ENCODE data around the gene PBXIP1.
A peak's percentile ranks its signal among the peaks of the same experiment; 100 is the strongest.

The PBXIP1 gene, protein sequence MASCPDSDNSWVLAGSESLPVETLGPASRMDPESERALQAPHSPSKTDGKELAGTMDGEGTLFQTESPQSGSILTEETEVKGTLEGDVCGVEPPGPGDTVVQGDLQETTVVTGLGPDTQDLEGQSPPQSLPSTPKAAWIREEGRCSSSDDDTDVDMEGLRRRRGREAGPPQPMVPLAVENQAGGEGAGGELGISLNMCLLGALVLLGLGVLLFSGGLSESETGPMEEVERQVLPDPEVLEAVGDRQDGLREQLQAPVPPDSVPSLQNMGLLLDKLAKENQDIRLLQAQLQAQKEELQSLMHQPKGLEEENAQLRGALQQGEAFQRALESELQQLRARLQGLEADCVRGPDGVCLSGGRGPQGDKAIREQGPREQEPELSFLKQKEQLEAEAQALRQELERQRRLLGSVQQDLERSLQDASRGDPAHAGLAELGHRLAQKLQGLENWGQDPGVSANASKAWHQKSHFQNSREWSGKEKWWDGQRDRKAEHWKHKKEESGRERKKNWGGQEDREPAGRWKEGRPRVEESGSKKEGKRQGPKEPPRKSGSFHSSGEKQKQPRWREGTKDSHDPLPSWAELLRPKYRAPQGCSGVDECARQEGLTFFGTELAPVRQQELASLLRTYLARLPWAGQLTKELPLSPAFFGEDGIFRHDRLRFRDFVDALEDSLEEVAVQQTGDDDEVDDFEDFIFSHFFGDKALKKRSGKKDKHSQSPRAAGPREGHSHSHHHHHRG

DNA sequence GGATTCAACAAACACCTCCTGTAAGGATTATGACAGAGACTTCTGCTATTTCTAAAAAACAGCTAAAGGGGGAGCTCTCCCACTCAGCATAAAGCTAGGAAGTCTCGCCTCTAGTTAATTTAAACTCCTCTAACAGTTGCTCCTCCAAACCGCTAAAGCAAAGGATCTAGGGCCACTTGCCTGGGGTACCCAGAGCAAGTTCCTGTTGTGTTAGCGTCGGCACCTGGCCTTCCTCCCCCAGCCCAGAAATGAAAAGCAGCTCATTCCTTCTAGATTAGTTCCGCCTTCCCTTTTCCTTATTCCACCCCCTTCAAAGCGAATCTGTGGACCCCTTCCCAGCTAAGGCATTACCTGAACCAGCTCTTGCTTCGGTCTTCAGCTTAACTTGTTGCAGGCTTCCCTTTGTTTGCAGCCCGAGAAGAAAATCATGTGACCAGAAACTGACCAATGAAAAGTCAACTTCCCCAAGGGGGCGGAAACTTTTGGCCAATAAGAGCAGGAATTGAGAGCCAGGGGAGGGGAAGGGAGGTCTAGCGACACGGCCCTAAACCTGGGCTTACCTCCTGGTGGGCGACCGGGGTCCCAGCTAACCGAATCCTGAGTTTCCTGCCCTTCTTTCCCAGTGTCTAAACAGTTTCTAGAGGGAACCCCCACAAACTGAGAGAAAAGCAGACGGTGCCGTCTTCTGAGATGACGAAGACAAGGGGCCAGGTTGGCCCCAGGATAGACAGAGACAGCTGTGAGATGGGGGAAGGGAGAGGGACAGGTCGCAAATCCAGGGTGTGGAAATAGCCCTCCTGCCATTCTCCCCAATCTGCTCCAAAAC is at the start of gene PBXIP1:
TSS of gene PBXIP1 (minus strand) at position 382 of the 826 bp plus-strand sequence. CDS start 2,378 bp downstream, outside the sequence.
- peak; percentile 99 for DNase-seq

DNA sequence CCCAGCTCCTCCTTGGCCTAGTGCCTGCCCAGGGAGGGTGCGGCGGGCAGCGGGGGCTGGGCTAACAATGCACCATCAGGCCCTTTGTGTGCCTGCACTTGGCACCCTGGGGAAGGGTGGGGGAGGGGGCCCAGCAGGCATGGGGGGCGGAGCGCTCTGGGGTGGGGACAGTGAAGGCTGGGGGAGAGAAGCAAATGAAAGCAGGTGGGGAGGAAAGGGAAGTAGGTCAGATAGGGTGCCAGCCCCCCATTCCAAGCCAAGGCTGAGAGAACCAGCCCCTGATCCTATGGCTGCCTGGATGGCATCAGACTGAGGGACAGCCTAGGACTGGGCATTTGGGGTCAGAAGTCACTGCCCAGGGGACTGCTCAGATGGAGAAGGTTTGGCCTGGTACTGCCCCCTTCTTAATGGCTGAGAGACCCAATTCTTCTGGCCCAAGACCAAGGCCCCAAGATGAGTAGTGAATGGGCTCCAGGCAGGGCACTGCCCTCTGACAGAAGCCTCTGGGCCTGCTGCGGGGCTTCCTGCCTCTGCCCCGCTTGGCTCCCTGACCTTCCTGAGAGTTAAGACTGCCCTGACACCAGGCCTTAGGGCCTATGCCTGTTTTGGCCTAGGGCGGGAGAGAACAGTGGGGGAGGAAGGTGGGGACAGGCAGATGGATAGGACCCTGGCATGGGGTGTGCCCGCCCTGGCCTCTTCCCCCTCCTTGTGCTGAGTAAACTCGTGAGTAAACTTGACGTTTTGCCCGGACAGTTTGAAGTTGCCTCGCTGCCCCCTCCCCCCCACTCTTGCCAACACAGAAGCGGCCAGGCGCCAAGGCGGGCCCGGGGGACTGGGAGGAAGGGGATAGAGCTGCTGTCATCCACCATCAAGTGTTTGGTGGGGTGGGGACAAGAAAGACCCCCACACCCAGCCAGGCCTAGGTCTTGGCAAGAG is 49.4 kb upstream of the PBXIP1 start:
- no peak for DNase-seq

DNA sequence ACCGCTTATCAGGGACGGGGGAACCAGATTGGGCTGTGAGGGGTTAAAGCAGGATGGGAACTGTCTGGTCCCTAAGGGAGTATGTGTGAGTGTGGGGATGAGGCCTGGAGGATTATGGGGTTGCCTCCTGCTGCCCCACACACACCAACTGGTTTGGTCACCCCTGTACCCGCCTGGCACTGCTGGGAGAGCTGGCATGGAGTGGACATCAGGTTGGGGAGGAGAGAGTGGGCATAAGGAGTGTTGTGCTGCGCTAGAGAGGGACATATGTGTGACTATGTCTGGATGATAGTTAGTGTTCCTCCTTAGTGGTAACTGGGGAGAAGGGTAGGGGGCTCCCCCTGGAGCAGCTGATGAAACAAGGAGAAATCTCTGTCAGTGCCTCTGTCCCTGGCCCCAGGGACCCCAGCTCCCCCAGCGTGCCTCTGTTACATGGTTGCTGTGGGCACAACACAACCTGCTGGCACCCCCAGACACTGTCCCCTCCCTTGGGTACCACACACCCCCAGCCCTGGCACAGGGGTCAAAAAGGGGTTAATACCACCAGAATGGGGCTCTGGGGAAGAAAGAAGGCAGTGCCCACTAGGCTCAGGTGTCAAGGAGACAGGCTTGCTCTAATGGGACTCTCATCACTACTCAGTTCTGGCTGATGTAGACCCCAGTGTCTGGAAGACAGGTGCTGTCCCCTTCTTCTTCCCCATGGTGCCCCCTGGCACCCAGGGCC is 48.6 kb upstream of the PBXIP1 start:
- DNase-seq = no peak

DNA sequence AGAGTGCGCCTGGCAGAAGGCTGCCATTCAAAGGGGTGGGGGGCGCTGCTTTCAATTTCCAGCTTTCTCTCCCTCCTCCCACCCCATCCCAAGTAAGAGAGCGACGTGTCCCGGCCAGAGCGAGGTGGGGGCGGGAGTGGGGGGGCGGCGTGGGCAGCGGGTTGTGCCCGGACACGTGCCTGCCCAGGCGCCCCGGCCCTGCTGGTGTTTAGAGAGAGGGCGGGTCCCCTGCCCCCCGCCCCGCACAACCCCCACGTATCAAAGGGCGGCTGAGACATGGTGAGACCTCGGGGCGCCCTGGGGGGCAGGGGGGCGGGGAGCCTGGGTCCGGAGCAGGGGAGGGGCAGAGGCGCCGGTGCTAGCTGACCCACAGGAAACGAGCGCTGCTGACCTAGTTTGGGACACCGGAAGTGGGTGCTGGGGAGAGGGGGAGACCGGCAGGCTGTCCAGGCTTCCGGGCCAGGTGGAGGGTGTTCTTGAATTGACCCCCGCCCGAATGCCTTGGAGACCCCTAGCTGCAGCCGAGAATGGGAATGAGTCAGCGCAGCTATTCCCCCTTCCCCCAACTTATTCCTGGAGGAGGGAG is 48.0 kb upstream of the PBXIP1 start:
- peak; percentile 69 for DNase-seq

DNA sequence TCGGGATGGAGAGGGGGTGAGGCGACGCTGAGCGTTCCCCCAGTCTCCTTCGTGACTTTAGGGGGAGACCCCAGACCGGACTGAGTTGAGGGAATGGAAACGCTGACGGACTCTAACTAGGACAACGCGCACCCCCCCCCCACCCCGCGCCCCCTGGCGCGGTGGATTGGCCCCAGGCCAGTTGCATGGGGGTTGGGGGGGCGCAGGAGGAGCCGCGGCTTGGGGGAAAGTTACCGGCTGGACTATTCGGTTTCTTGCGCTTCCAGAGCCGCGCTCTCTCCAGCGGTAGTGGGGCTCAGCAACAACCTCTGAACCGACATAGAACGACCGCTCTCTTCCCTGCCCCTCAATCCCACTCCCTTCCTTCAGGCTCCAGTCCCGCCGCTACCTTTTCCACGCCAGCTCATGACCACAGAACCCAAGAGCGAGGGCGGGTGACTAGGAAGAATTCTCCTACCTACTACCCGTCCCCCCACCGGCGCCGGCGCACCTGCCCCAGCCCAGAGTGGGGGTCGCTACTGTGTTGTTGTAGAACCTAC is 47.4 kb upstream of the PBXIP1 start:
- peak; percentile 73 for DNase-seq

DNA sequence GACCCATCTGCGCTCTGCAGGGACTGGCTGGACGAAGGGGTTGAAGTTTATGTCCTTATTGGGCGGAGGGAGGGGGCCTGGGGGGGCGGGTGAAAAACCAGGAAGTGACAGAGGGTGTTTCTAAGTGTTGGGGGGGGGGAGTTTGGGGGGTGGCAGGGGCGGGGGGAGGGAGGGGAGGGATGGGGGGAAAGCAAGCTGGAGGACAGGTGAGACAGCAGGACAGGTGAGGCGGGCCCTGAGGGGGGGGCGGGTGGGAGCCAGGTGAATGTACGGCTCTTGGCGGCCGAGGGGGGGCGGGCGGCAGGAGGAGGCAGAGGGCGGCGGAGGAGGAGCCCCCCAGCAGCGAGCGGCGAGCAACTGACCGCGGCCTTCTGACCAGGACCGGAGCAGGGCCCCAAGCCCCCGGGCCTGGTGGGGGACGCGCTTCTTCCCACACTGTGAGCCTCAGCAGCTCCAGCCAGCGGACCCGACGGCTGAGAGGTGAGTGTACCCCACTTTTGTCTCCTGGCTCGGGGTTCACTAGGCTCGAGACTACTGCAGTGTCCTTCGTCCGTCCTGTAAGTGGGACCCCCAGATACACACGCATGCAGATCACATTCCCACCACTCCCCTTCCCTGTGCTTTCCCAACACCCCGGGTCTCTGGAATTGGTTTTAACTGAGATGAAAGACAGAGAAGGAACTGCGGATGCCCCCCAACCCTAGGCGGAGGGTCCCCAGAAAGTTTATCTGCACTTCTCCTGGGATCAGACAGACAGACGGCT is 46.7 kb upstream of the PBXIP1 start, which contains the start of gene ZBTB7B:
TSS of gene ZBTB7B (plus strand) at position 339 of the 763 bp plus-strand sequence. CDS start 11,859 bp downstream, outside the sequence.
- peak; percentile 74 for DNase-seq

DNA sequence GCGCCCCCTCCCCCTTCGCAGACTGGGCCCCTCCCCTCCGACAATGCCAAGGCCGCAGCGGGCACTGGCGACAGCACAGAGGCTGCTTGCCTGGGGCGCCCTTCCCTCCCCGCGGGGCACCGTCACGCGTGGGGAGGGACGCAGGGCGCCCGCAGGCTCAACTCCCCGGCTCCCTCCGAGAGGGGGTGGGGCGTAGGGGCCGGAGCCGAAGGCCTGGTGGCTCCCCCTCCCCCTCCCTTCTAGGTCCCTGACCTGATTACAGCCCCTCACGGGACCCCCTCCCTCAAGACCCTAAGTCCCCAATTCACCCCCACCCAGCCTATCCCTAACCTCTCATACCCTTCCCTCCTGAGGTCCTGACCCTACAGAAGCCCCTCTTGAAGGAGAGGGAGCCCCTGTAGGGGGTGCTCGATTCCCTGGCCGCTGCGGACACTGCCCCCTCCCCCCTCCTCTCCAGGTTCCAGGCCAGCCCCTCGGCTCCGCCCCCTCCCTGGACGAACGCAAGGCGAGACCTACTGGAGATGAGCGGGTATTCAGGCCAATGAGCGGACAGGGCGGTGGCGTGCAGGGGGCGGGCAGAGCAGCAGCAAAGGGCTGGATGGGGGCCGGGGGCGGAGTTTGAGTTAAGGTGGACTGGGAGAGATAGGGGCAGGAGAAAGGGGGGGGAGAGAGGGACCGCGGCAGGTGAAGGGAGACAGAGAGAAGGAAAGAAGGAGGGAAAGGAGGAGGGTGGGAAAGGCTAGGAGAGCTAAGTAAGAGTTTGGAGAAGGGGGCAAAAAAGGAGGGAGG is 46.0 kb upstream of the PBXIP1 start:
- peak; percentile 99 for DNase-seq

DNA sequence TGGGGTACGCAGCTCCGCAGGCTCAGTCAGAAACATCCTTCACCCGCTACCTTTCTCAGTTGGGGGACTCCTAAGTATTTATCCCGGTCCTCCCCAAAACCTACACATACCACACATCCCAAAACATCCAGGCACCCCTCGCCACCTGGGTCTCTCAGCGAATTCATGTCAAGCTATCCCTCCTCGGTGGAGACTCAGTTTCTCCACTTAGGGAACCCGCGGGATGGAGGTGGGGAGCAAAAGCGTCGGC is 45.5 kb upstream of the PBXIP1 start:
- no peak for DNase-seq

DNA sequence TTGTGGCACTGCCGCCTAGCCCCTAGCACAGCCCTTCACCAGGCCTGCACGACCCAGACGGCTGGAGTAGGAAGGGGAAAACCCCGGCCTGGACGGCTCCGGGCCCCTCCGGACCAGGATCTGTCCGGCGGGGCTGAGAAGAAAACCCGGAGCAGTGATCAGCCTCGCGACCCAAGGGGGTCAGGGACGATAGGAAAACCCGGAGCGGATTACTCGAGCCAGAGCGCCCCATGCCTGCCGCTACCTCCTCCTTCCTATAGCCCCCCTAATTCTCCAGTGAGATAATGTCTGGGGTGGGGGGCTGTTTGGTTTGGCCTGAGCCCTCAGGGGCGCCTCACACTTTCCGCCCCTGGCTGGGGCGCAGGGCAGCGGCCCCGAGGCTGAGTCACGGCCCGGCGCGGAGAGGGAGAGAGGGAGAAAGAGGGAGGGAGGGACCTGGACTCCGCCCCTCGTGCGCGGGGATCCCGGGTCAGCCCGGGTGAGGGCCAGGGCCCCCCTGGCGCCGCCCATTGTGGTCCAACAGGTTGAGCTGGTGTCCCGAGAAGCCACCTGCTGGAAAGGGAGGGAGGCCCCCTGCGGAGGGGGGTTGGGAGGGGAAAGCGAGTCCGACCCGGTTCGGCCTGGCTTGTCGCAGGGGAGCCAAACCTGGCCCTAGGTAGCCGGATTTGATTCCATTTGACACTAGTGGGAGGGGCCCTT is 45.0 kb upstream of the PBXIP1 start:
- DNase-seq = peak; percentile 98

DNA sequence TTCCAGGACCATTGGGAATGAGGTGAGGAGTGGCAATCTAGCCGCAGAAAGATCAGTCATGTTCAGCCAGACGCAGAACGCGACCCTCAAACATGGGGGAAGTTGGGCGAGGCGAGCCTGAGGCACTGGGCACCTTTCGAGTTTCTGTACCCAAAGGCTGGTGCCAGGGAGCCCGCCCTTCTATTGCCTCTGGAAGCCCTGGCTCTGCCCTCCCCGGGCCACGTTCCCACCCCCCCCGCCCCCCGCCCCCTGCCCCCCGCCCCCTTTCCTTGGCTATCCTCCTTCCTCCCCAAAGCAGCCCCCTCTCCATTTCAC is 44.5 kb upstream of the PBXIP1 start:
- peak; percentile 78 for DNase-seq

DNA sequence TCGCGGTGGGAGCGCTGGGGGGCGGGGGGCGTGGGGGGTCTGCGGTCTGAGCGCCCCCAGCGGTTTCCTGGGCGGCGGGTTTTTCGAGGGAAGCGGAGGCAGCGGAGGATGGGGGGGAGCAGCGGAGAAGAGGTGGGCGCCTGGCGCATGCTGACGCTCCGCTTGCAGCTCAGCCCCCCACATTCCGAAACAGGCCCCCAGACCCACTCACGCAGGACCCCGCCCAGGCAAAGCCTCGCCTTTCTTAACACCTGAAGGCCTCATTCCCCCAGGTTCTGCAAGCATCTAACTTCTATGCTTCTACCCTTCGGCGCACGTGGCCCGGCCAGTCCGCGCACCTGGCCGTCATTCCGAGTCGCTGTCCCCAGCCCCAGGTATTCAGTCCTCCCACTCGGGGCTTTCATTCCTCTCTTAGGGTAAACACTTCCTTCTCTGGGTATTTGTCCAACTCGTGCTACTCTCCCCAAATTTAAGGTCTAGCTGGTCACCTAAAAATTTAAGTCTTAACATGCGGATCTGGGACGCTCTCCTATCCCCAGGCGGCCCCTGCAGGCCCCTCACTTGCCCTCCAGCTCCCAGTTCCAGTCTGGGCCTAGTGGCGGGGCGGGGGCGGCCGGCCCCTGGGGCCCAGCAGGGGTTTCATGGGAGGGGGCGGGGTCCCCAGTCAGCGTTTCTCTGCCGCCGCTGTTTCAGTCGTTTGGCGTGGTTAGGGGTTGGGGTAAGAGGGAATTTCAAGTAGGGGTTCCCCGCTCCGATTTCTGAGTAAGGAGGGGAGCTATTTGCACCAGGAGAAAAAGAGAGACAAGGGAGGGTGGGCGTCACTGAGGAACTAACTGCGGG is 43.9 kb upstream of the PBXIP1 start:
- peak; percentile 77 for DNase-seq

DNA sequence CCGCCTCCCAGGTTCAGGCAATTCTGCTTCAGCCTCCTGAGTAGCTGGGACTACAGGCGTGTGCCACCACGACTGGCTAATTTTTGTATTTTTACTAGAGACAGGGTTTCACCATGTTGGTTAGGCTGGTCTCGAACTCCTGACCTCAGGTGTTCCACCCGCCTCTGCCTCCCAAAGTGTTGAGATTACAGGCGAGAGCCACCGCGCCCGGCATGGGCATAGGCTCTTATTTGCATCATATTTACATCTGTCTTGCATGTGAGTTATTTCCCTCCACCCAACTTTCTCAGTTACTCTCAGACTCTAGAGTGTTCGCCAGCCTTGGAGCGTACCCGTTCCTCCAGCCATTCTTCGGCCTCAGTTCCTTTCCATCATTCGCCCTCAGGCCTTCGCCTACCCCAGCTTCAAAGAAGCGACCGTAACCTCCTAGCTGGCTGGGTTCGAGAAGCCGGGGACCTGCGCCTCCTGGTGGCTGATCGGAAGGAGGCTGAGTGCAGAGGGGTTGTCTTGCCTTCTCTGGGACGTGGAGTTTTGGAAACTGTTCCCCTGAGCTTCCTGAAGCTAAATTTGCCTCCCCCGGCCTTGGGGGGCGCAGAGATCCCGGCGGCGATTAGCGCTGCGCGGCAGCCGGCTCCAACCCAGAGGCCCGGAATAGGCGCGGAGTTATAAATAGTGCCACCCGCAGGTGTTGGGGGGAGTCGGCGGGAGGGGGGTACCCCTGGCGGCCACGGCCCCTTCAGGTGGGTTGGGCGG is 43.1 kb upstream of the PBXIP1 start:
- peak; percentile 91 for DNase-seq

DNA sequence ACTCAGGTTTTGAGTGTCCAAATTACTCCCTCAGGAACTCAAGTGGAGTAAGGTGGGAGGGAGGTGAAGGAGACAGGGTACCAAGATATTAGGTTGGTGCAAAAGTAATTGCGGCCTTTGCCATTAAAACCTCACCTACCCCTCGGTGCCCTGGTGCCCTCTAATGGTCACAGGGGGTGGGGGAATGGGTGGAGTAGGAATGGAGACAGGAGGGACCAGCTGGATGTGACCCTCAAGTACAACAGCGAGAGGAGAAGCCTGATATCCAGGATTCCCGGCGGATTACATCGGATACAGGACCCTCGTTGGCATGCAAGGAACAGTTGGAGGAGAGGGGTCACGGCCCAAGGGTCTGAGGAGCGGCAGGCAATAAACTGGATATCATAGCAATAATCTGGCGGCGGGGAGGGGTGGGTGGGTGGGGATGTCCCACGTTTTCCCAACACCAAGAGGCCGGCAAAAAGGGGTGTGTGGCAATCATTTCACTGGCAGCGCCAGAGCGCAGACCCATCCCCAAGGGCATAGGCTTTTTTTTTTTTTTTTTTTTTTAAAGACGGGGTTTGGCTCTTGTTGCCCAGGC is 42.4 kb upstream of the PBXIP1 start:
- no peak for DNase-seq

DNA sequence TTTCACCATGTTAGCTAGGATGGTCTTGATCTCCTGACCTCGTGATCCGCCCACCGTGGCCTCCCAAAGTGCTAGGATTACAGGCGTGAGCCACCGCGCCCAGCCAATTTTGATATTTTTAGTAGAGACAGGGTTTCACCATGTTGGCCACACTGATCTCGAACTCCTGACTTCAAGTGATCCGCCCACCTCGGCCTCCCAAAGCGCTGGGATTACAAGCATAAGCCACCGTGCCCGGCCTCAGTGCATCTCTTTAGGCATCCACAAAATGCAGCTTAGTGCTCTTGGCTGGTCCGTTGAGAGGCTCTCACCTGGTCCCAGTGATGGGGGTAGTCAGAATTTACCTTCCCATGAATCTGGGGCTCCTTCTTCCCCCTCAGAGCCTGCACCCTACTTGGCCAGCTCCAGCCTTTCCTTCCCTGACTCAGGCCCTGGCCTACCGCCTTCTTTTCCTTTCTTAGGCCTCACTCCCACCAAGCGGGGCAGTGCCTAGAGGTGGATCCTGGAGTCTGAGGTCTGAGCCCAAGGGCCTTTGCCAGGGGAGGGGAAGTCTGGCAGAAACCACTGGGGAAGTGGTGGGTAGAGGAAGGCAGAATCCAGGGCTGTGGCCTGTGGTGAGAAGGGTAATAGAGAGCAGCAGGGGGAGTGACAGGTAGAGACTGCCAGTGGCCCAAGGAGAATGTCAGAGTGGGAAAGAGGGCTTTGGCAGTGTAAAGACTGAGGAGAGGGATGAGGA is 41.2 kb upstream of the PBXIP1 start:
- DNase-seq = no peak

DNA sequence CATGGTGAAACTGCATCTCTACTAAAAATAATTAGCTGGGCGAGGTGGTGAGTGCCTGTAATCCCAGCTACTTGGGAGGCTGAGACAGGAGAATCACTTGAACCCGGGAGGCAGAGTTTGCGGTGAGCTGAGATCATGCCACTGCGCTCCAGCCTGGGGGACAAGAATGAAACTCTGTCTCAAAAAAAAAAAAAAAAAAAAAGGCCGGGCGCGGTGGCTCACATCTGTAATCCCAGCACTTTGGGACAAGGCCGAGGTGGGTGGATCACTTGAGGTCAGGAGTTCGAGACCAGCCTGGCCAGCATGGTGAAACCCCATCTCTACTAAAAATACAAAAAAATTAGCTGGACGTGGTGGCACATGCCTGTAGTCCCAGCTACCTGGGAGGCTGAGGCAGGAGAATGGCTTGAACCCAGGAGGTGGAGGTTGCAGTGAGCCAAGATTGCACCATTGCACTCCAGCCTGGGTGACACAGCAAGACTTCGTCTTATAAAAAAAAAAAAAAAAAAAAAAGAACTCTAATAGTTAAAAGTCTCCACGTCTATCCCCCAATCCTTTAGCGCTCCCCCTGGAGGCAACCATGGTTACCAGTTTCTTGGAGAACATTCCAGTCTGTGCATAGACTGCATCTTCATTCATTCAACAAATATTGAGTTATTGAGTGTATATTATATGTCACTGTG is 39.5 kb upstream of the PBXIP1 start:
- peak; percentile 77 for DNase-seq

Data from eye (tissue), 1 donor.